GM19240 (cell line): Measurements from ENCODE around the gene TMEM170A.
"Not testable (repeated sequence)": the region's sequence is repeated elsewhere in the genome, so short reads cannot be mapped to it uniquely, and the experiment has no call there.

Source experiments
- DNase-seq: peaks from one replicate; pipeline ENCODE4 v3.0.0; 2011; ENCODE audit warnings: low spot score; ENCODE audit not compliant: insufficient read length

Gene TMEM170A

GRCh38 chr16:75455677-75456076 is 8.8 kb downstream of the TMEM170A start:
- no peak for DNase-seq

- no peak for DNase-seq
These were observed 11.9 kb downstream of the TMEM170A start for GRCh38 chr16:75452464-75453190.

GRCh38 chr16:75446416-75446815 is 18.1 kb downstream of the TMEM170A start:
- no peak for DNase-seq

GRCh38 chr16:75445298-75445697 is 19.2 kb downstream of the TMEM170A start:
- DNase-seq = no peak

- no peak for DNase-seq
These were observed 21.2 kb downstream of the TMEM170A start for GRCh38 chr16:75443298-75443697.

- peak; percentile 38 for DNase-seq
These were observed 30.6 kb downstream of the TMEM170A start for GRCh38 chr16:75433732-75434413.

- DNase-seq = peak; percentile 96
These were observed 31.4 kb downstream of the TMEM170A start, which contains the start of gene CFDP1 for GRCh38 chr16:75432828-75433731. Gene CFDP1 (minus strand): TSS chr16:75433503. CDS start chr16:75433352, 151 bp downstream.

GRCh38 chr16:75429621-75430403 is 34.7 kb downstream of the TMEM170A start:
- no peak for DNase-seq

GRCh38 chr16:75426524-75426923 is 38.0 kb downstream of the TMEM170A start:
- DNase-seq = not testable (repeated sequence)

GRCh38 chr16:75424105-75424762 is 40.3 kb downstream of the TMEM170A start:
- not testable (repeated sequence) for DNase-seq

GRCh38 chr16:75423723-75424104 is 40.8 kb downstream of the TMEM170A start:
- no peak for DNase-seq

GRCh38 chr16:75421820-75422126 is 42.7 kb downstream of the TMEM170A start:
- DNase-seq = no peak

GRCh38 chr16:75420987-75421819 is 43.3 kb downstream of the TMEM170A start:
- no peak for DNase-seq

GRCh38 chr16:75416904-75417565 is 47.5 kb downstream of the TMEM170A start:
- DNase-seq = no peak

GRCh38 chr16:75415169-75415905 is 49.2 kb downstream of the TMEM170A start:
- no peak for DNase-seq

- DNase-seq = no peak
These were observed 50.5 kb downstream of the TMEM170A start for GRCh38 chr16:75413951-75414350.

GRCh38 chr16:75406943-75407342 is 57.5 kb downstream of the TMEM170A start:
- DNase-seq = no peak

- DNase-seq = no peak
These were observed 61.5 kb downstream of the TMEM170A start for GRCh38 chr16:75402821-75403475.
